ENCODE results near the gene RYR1. TPM values are rescaled to one million over a fixed set of nuclear protein-coding genes. Genes with fewer than 3 reads are reported as not detected.
"Not testable (repeated sequence)": the region's sequence is repeated elsewhere in the genome, so short reads cannot be mapped to it uniquely, and the experiment has no call there.

The RYR1 gene
- total RNA-seq, 1 experiment from 2014 or later: not detected

DNA sequence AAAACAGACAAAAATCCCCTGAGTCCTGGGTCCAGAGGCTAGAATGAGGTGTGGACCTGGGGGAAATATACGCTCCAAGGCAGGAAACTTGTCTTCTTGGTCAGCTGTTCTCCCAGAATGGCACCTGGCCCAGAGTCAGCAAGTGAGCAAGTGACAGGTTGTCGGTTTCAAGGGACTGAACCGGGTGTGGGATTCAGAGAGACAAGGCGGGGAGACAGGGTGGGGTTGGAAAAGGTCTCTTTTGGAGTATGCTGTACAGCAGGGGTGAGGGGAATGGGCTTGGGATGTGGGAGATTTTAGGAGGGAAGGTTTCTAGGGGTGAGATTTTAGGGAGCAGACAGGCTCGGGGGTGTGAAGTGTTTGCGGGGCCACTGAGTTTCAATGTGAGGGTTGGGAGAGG lies 83.3 kb downstream of the RYR1 start:
- H3K4me3 ChIP-seq: no peak overlapping the region
- H3K9me3 ChIP-seq (replicated peaks): no peaks in the 10 kb centered on the region
- no peak overlapping the region for H3K27ac ChIP-seq
- H3K27me3 ChIP-seq (replicated peaks): peaks cover 4% of the 10 kb centered on the region; the same call in 1 of the 2 replicates
- no peak for DNase-seq (ENCODE audit: low read depth in 1 of 2, low spot score in 2 of 2)
- H3K4me1 ChIP-seq (replicated peaks): no peaks in the 10 kb centered on the region
- H3K36me3 ChIP-seq: no peaks in the 10 kb centered on the region

DNA sequence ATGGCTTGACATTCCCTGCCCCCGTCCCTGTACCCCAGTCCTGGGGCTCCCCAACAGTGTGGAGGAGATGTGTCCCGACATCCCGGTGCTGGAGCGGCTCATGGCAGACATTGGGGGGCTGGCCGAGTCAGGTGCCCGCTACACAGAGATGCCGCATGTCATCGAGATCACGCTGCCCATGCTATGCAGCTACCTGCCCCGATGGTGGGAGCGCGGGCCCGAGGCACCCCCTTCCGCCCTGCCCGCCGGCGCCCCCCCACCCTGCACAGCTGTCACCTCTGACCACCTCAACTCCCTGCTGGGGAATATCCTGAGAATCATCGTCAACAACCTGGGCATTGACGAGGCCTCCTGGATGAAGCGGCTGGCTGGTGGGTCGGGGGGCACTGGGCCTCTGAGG lies 83.8 kb downstream of the RYR1 start:
- Histone ChIP-seq H3K27me3 (replicated peaks) (peaks cover 4% of the 10 kb centered on the region; the same call in 1 of the 2 replicates), H3K4me3 (no peak overlapping the region), H3K36me3 (no peaks in the 10 kb centered on the region), H3K4me1 (replicated peaks) (no peaks in the 10 kb centered on the region), H3K9me3 (replicated peaks) (no peaks in the 10 kb centered on the region), H3K27ac (no peak overlapping the region)
- DNase-seq (ENCODE audit: low read depth in 1 of 2, low spot score in 2 of 2): no peak

DNA sequence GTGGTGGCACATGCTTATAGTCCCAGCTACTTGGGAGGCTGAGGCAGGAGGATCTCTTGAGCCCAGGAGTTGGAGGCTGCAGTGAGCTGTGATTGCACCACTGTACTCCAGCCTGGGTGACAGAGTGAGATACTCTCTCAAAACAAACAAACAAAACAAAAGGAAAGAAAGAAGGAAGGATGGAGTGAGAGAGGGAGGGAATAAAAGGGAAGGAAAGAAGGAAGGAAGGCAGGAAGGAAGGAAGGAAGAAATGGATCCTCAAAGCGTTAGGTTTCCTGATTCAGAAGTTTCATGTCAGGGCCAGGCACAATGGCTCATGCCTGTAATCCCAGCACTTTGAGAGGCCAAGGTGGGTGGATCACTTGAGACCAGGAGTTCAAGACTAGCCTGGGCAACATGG lies 84.5 kb downstream of the RYR1 start:
- H3K4me1 ChIP-seq (replicated peaks); H3K9me3 ChIP-seq (replicated peaks); DNase-seq (ENCODE audit: low read depth in 1 of 2, low spot score in 2 of 2); H3K36me3 ChIP-seq; H3K27me3 ChIP-seq (replicated peaks); H3K4me3 ChIP-seq; H3K27ac ChIP-seq: not testable (repeated sequence)

DNA sequence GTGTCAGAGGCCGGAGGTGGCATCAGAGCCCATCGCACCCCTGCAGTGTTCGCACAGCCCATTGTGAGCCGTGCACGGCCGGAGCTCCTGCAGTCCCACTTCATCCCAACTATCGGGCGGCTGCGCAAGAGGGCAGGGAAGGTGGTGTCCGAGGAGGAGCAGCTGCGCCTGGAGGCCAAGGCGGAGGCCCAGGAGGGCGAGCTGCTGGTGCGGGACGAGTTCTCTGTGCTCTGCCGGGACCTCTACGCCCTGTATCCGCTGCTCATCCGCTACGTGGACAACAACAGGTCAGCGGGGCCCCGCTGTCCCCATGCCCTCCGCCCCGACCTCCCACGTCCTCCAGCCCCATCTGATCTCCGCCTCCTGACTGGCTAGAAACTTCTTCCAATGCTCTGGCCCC lies 85.7 kb downstream of the RYR1 start:
- Histone ChIP-seq H3K27ac (no peak overlapping the region), H3K4me1 (replicated peaks) (no peaks in the 10 kb centered on the region), H3K36me3 (no peaks in the 10 kb centered on the region), H3K27me3 (replicated peaks) (peaks cover 4% of the 10 kb centered on the region; the same call in 1 of the 2 replicates), H3K9me3 (replicated peaks) (no peaks in the 10 kb centered on the region), H3K4me3 (no peak overlapping the region)
- DNase-seq (ENCODE audit: low read depth in 1 of 2, low spot score in 2 of 2): no peak

DNA sequence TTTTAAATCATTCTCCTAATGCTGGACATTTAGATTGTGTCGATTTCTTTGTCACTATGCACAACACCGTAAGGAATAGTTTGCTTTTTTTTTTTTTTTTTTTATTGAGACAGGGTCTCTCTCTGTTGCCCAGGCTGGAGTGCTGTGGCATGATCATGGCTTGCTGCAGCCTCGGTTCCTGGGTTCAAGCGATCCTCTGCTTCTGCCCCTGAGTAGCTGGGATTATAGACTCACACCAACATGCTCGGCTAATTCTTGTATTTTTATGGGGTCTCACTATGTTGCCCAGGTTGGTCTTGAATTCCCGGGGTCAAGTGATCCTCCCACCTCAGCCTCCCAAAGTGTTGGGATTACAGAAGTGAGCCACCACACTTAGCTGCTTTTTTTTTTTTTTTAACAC lies 86.5 kb downstream of the RYR1 start:
- H3K27ac ChIP-seq: no peak overlapping the region

DNA sequence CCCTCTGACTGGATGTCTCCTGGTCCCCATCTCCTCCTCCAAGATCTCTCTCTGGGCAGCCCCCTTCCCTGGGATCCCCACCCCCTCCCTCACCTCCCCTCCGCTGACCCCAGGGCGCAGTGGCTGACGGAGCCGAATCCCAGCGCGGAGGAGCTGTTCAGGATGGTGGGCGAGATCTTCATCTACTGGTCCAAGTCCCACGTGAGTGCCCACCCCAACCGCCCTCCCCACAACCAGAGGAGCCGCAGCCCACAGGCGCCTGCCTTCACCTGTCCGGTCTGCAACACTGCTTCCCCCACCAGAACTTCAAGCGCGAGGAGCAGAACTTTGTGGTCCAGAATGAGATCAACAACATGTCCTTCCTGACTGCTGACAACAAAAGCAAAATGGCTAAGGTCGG lies 89.4 kb downstream of the RYR1 start:
- H3K27ac ChIP-seq: no peak overlapping the region
- H3K4me3 ChIP-seq: no peak overlapping the region
- no peaks in the 10 kb centered on the region for H3K36me3 ChIP-seq
- H3K4me1 ChIP-seq (replicated peaks): no peaks in the 10 kb centered on the region
- no peaks in the 10 kb centered on the region for H3K9me3 ChIP-seq (replicated peaks)
- DNase-seq (ENCODE audit: low read depth in 1 of 2, low spot score in 2 of 2): no peak
- peaks cover 4% of the 10 kb centered on the region; the same call in 1 of the 2 replicates for H3K27me3 ChIP-seq (replicated peaks)

More for the DNA sequence above, 86.5 kb downstream of the RYR1 start:
- H3K9me3 ChIP-seq (replicated peaks): no peaks in the 10 kb centered on the region
- H3K4me1 ChIP-seq (replicated peaks): no peaks in the 10 kb centered on the region
- H3K27me3 ChIP-seq (replicated peaks): peaks cover 4% of the 10 kb centered on the region; the same call in 1 of the 2 replicates
- H3K36me3 ChIP-seq: no peaks in the 10 kb centered on the region
- H3K4me3 ChIP-seq: no peak overlapping the region
- DNase-seq (ENCODE audit: low read depth in 1 of 2, low spot score in 2 of 2): no peak

DNA sequence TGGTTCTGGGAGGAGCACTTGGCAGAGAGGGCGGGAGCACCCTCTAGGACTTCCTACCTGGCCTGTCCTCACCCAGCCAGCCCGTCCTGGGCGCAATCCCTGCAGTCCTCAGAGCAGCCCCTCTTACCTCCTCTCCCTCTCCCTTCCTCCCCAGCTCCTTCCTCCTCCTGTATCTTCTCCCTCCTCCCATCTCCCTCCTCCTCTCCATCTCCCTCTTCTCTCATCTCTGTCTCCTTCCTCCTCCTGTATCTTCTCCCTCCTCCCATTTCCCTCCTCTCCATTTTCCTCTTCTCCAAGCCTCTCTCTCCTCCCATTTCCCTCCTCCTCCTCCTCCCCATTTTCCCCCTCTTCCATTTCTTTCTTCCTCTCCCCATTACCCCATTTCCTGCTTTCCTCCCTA lies 89.8 kb downstream of the RYR1 start:
- Histone ChIP-seq H3K27ac (no peak overlapping the region), H3K4me3 (no peak overlapping the region), H3K36me3 (no peaks in the 10 kb centered on the region), H3K27me3 (replicated peaks) (peaks cover 4% of the 10 kb centered on the region; the same call in 1 of the 2 replicates), H3K4me1 (replicated peaks) (no peaks in the 10 kb centered on the region), H3K9me3 (replicated peaks) (no peaks in the 10 kb centered on the region)
- DNase-seq (ENCODE audit: low read depth in 1 of 2, low spot score in 2 of 2): no peak

DNA sequence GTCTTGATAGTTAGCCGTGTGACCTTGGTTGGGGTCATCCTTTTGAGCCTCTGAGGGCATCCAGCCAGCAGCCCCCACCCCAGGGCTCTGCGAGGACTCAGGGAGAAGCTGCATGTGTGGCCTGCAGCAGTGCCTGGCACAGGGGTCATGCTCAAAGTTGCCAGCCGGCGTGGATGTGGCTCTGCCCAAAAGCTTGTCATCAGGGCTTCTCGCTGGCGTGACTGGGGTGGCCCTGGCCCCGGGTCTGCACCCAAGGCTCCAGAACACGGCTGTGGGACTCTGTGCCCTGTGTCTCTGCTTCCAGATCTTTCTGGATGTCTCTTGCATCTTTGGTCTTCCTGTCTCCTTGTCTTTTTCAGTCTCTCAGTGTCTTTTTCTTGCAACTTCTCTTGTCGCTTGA lies 90.9 kb downstream of the RYR1 start:
- no peak overlapping the region for H3K4me3 ChIP-seq
- no peak for DNase-seq (ENCODE audit: low read depth in 1 of 2, low spot score in 2 of 2)
- H3K27me3 ChIP-seq (replicated peaks): peaks cover 4% of the 10 kb centered on the region; the same call in 1 of the 2 replicates
- no peaks in the 10 kb centered on the region for H3K4me1 ChIP-seq (replicated peaks)
- no peak overlapping the region for H3K27ac ChIP-seq
- H3K36me3 ChIP-seq: no peaks in the 10 kb centered on the region
- no peaks in the 10 kb centered on the region for H3K9me3 ChIP-seq (replicated peaks)

DNA sequence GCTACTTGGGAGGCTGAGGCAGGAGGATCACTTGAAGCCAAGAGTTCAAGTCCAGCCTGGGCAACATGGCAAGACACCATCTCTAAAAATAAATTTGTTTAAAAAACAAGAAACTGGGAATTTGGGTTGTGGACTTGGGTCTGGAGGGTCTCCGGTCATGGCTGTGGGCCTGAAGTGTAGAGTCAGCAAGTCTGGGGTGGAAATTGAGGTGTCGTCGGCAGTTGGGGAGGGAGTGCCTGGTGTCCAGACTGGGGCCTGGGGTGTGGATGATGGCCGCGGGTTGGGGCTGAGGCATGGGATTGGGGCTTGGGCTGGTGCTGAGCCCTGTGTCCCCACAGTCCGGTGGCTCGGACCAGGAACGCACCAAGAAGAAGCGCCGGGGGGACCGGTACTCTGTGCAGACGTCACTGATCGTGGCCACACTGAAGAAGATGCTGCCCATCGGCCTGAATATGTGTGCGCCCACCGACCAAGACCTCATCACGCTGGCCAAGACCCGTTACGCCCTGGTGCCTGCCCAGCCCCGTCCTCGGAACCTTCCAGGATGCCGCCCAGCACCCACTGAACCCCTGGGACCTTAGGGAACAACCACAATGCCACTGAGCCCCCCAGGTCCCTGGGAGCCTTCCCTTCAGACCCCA lies 91.6 kb downstream of the RYR1 start:
- Histone ChIP-seq H3K27me3 (replicated peaks) (peaks cover 4% of the 10 kb centered on the region; the same call in 1 of the 2 replicates), H3K4me1 (replicated peaks) (no peaks in the 10 kb centered on the region), H3K36me3 (no peaks in the 10 kb centered on the region), H3K4me3 (no peak overlapping the region), H3K9me3 (replicated peaks) (no peaks in the 10 kb centered on the region), H3K27ac (no peak overlapping the region)
- no peak for DNase-seq (ENCODE audit: low read depth in 1 of 2, low spot score in 2 of 2)

DNA sequence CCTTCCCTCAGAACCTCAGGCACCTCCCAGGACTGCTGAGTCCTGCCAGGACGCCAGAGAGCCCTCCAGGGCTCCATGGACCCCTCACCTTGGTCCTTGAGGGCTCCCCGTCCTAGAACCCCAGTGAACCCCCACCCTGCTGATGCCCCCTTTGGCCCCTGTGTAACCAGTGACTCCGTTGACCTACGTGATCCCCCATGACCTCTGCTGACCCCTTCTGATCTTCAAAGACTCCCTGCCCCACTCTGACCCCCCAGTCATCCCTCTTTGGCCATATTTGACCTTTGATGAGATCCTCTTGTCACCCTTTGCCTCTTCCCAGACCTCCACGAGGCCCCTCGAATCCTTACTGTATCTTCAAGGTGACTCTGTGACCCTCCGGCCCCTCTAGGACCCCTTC lies 92.9 kb downstream of the RYR1 start:
- Histone ChIP-seq H3K36me3 (no peaks in the 10 kb centered on the region), H3K9me3 (replicated peaks) (no peaks in the 10 kb centered on the region), H3K4me3 (no peak overlapping the region), H3K27me3 (replicated peaks) (peaks cover 4% of the 10 kb centered on the region; the same call in 1 of the 2 replicates), H3K4me1 (replicated peaks) (no peaks in the 10 kb centered on the region), H3K27ac (no peak overlapping the region)
- no peak for DNase-seq (ENCODE audit: low read depth in 1 of 2, low spot score in 2 of 2)

DNA sequence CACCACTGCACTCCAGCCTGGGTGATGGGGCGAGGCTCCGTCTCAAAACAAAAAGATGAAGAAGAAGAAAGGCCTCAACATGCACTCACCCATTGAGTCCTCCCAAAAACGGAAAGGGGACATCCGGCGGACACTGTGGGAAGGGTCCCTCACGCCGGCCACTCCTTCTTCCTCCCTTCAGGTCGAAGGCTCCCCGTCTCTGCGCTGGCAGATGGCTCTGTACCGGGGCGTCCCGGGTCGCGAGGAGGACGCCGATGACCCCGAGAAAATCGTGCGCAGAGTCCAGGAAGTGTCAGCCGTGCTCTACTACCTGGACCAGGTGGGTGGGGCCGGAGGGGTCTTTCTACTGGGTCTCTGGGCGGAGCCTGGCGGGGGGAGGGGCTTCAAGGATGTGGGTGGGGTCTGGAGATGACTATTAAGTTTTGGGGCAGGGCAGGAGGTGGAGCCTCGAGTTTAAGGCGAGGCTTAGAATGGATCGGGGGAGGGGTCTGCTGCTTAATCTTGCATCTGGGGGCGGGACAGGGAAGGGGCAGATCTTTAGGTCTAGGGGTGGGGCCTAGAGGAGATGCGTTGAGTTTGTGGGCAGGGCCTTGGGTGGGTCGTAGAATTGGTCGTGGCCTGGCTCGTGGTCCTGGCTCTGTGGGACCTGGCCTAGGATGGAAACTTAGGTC lies 94.1 kb downstream of the RYR1 start:
- H3K9me3 ChIP-seq (replicated peaks): no peaks in the 10 kb centered on the region
- peaks cover 4% of the 10 kb centered on the region; the same call in 1 of the 2 replicates for H3K27me3 ChIP-seq (replicated peaks)
- no peaks in the 10 kb centered on the region for H3K36me3 ChIP-seq
- H3K4me3 ChIP-seq: no peak overlapping the region
- H3K4me1 ChIP-seq (replicated peaks): no peaks in the 10 kb centered on the region
- H3K27ac ChIP-seq: no peak overlapping the region
- DNase-seq (ENCODE audit: low read depth in 1 of 2, low spot score in 2 of 2): no peak

DNA sequence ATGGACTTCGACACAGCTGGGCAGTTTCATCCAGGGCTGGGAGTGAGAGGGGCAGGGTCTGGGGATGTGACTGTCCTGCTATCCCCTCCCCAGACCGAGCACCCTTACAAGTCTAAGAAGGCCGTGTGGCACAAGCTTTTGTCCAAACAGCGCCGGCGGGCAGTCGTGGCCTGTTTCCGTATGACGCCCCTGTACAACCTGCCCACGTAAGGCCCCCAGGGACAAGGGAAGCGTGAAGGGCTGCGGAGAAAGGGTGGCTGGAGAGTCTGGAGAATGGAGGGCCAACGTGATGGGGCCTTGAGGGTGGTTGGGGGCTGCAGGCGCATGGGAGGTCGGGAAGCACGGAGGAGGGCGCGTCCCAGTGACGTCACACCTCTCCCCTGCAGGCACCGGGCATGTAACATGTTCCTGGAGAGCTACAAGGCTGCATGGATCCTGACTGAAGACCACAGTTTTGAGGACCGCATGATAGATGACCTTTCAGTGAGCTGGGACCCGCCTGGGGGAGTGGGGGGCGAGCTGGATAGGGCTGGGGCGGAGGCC lies 94.8 kb downstream of the RYR1 start:
- no peak overlapping the region for H3K4me3 ChIP-seq
- DNase-seq (ENCODE audit: low read depth in 1 of 2, low spot score in 2 of 2): no peak
- no peak overlapping the region for H3K27ac ChIP-seq
- H3K4me1 ChIP-seq (replicated peaks): no peaks in the 10 kb centered on the region
- no peaks in the 10 kb centered on the region for H3K36me3 ChIP-seq
- peaks cover 3% of the 10 kb centered on the region; the same call in 1 of the 2 replicates for H3K27me3 ChIP-seq (replicated peaks)
- H3K9me3 ChIP-seq (replicated peaks): no peaks in the 10 kb centered on the region

DNA sequence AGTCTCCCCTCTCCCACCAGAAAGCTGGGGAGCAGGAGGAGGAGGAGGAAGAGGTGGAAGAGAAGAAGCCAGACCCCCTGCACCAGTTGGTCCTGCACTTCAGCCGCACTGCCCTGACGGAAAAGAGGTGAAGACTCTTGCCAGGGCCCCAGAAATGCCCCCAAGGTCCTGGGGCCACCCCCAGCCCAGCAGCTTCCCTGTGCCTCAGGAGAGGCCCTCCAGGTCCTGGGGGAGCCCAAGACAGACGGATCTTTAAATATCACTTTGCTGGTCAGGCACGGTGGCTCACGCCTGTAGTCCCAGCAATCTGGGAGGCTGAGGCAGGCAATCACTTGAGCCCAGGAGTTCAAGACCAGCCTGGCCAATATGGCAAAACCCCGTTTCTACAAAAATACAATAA lies 95.4 kb downstream of the RYR1 start:
- Histone ChIP-seq H3K4me3 (no peak overlapping the region), H3K4me1 (replicated peaks) (no peaks in the 10 kb centered on the region), H3K36me3 (no peaks in the 10 kb centered on the region), H3K27ac (no peak overlapping the region), H3K9me3 (replicated peaks) (no peaks in the 10 kb centered on the region), H3K27me3 (replicated peaks) (peaks cover 2% of the 10 kb centered on the region; the same call in 1 of the 2 replicates)
- no peak for DNase-seq (ENCODE audit: low read depth in 1 of 2, low spot score in 2 of 2)

DNA sequence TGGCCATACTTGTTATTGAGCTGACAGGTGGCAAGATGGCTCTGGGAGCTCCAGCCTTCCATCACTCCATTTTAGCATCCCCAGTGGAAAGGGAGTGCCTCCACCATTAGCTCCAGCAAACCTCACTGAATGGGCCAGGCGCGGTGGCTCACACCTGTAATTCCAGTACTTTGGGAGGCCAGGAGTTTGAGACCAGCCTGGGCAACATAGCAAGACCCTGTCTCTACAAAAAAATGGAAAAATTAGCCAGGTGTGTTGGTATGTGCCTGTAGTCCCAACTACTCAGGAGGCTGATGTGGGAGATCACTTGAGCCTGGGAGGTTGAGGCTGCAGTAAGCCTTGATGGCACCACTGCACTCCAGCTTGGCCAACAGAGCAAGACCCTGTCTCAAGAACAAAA lies 98.0 kb downstream of the RYR1 start:
- no peak overlapping the region for H3K27ac ChIP-seq
- no peaks in the 10 kb centered on the region for H3K4me1 ChIP-seq (replicated peaks)
- H3K27me3 ChIP-seq (replicated peaks): peaks cover 2% of the 10 kb centered on the region; the same call in 1 of the 2 replicates
- peaks cover 16% of the 10 kb centered on the region for H3K9me3 ChIP-seq (replicated peaks)
- no peak for DNase-seq (ENCODE audit: low read depth in 1 of 2, low spot score in 2 of 2)
- H3K36me3 ChIP-seq: no peaks in the 10 kb centered on the region
- H3K4me3 ChIP-seq: no peak overlapping the region
